Calu3 (cell line): ENCODE results near the gene DUS2. TPM values are rescaled to one million over a fixed set of nuclear protein-coding genes. Genes with fewer than 3 reads are reported as not detected.
"Not testable (repeated sequence)": the region's sequence is repeated elsewhere in the genome, so short reads cannot be mapped to it uniquely, and the experiment has no call there.

Experiments used
- BruUV-seq: library from RNA; stranded (reverse); fragments of 400-500 nt; replicated peaks from 2 replicates; lab custom pipeline; 2021; lab: Mats Ljungman, UMichigan
- CTCF ChIA-PET: fragments of 300-600 bp; sonication (Branson Sonifier 250); formaldehyde crosslinking; loops from one replicate; lab custom pipeline; 2022; ENCODE audit warnings: antibody characterized with exemption; lab: Charles Lee
- DNase-seq: peaks from one replicate; pipeline ENCODE4 v3.0.0; 2022
- H3K27ac Mint-ChIP-seq: one replicate; pipeline ENCODE4 v1.8.0; 2022; ENCODE audit warnings: mixed read lengths; ENCODE audit not compliant: unreplicated experiment
- H3K27me3 Mint-ChIP-seq: one replicate; pipeline ENCODE4 v1.8.0; 2022; ENCODE audit warnings: mixed read lengths; ENCODE audit not compliant: unreplicated experiment
- H3K36me3 Mint-ChIP-seq: one replicate; pipeline ENCODE4 v1.8.0; 2022; ENCODE audit warnings: mild to moderate bottlenecking, moderate library complexity, mixed read lengths; ENCODE audit not compliant: insufficient read depth, unreplicated experiment
- H3K4me1 Mint-ChIP-seq: one replicate; pipeline ENCODE4 v1.8.0; 2022; ENCODE audit warnings: mild to moderate bottlenecking, low read depth, mixed read lengths; ENCODE audit not compliant: unreplicated experiment
- H3K4me3 Mint-ChIP-seq: one replicate; pipeline ENCODE4 v1.8.0; 2022; ENCODE audit warnings: mild to moderate bottlenecking, low read depth, moderate library complexity, mixed read lengths; ENCODE audit not compliant: unreplicated experiment
- H3K9me3 Mint-ChIP-seq: one replicate; pipeline ENCODE4 v1.8.0; 2022; ENCODE audit warnings: low read depth, mixed read lengths; ENCODE audit not compliant: unreplicated experiment
- CTCF ChIP-seq: fragments of 200-600 bp; IDR thresholded peaks from one replicate; pipeline ENCODE4 v1.8.0; 2022; ENCODE audit warnings: antibody characterized with exemption; ENCODE audit not compliant: unreplicated experiment
- intact Hi-C: fragments of 100-400 bp; cut with micrococcal nuclease; formaldehyde crosslinking; loops from one replicate; pipeline ENCODE4 v1.10.0; 2022; ENCODE audit not compliant: unreplicated experiment
- total RNA-seq: library from RNA; stranded (reverse); gene quantifications from 2 replicates; pipeline ENCODE4 v1.2.3, GENCODE V29; 2022

The DUS2 gene
- total RNA-seq, 1 experiment from 2014 or later = 33.5 TPM

DNA sequence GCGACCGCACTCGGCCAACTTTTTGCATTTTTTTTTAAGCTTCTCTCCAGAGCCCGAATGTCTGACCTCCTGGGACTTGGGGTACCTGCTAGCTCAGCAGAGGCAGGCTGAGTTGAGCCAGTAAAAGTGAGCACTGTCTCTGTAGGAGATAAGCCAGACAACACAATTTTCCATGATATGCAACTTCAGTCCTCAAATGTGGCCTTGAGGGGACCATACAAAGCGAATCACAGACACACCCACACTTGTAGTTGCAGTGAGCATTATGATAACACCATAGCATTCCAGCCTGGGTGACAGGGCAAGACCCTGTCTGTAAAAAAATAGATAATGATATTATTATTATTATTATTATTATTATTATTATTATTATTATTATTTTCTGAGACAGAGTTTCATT, 26.4 kb upstream of the DUS2 start:
- Mint-ChIP-seq H3K4me1 (peaks cover 6% of the 10 kb centered on the region), H3K27me3 (peaks cover 12% of the 10 kb centered on the region), H3K9me3 (no peaks in the 10 kb centered on the region), H3K27ac (no peak overlapping the region), H3K36me3 (no peaks in the 10 kb centered on the region), H3K4me3 (no peak overlapping the region)
- BruUV-seq = no TSS peak
- no peak for DNase-seq
- no peak for TF ChIP-seq CTCF
- CTCF ChIA-PET = interaction anchor here (0.6 to 1.0 kb wide), 2 partner anchors 12 to 249 kb away, joined by 3 to 4 read pairs; no protein-coding TSS in a partner anchor
- intact Hi-C loops = loop anchor here (10.0 kb wide), 1 partner anchor 228 kb away; no protein-coding TSS in a partner anchor

- H3K9me3 Mint-ChIP-seq, H3K27ac Mint-ChIP-seq, H3K4me3 Mint-ChIP-seq, DNase-seq, H3K36me3 Mint-ChIP-seq, BruUV-seq, H3K4me1 Mint-ChIP-seq: not testable (repeated sequence)
- H3K27me3 Mint-ChIP-seq = peaks cover 12% of the 10 kb centered on the region
- CTCF ChIA-PET = interaction anchor here (0.6 kb wide), 1 partner anchor 195 kb away, joined by 4 read pairs; no protein-coding TSS in a partner anchor
- intact Hi-C loops = loop anchor here (10.0 kb wide), 1 partner anchor 226 kb away; no protein-coding TSS in a partner anchor
Measured at GRCh38 chr16:67998231-67998778, 24.8 kb upstream of the DUS2 start.

DNA sequence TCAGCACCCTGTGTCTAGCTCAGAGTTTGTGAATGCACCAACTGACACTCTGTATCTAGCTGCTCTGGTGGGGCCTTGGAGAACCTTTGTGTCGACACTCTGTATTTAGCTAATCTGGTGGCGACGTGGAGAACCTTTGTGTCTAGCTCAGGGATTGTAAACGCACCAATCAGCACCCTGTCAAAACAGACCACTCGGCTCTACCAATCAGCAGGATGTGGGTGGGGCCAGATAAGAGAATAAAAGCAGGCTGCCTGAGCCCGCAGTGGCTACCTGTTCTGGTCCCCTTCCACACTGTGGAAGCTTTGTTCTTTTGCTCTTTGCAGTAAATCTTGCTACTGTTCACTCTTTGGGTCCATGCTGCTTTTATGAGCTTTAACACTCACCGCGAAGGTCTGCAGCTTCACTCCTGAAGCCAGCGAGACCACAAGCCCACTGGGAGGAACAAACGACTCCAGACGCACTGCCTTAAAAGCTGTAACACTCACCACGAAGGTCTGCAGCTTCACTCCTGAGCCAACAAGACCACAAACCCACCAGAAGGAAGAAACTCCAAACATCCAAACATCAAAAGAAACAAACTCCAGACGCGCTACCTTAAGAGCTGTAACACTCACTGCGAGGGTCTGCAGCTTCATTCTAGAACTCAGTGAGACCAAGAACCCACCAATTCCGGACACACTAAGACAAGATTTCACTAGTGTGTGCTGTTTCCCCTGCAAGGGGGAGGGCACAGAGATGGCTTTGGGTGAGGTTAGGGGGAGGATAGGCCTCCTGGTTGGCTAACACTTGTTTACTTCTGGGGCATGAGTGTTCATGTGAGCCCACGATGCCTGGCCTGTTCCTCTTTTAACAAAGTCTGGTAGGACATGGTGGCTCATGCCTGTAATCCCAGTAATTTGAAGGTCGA, 24.1 kb upstream of the DUS2 start, which contains the start of gene DPEP2:
DPEP2 (minus strand) TSS at position 706 of the 910 bp plus-strand sequence. CDS start 6,272 bp downstream, outside the sequence.
- H3K27me3 Mint-ChIP-seq = peaks cover 12% of the 10 kb centered on the region
- not testable (repeated sequence) for H3K4me3 Mint-ChIP-seq, BruUV-seq, H3K4me1 Mint-ChIP-seq, DNase-seq, H3K27ac Mint-ChIP-seq, H3K9me3 Mint-ChIP-seq, H3K36me3 Mint-ChIP-seq
- CTCF ChIA-PET = interaction anchor here (0.6 kb wide), 1 partner anchor 194 kb away, joined by 4 read pairs; no protein-coding TSS in a partner anchor
- intact Hi-C loops = loop anchor here (10.0 kb wide), 1 partner anchor 226 kb away; no protein-coding TSS in a partner anchor

DNA sequence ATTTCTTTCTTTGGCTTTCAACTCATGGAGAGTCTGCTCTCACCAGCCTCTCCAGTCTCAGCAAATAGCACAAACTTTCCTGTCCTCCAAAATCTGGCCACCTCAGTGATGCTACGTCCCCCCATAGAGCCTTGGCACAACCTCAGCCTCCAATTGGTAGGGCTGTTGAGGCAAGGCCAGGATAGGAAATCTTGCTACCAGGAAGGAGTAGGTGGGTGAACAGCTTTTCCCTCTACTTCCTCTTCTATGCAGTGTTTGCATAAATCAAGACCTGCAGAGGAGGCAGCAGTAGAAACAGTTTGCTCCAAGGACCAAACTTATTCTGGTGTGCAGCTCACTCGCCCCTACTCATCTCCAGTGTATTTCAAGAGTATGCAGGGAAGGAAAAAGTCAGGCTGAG, 23.1 kb upstream of the DUS2 start:
- CTCF ChIA-PET = no interaction called here
- Mint-ChIP-seq H3K4me1 (no peaks in the 10 kb centered on the region), H3K27ac (no peak overlapping the region), H3K9me3 (no peaks in the 10 kb centered on the region), H3K36me3 (no peaks in the 10 kb centered on the region), H3K4me3 (no peak overlapping the region), H3K27me3 (peaks cover 12% of the 10 kb centered on the region)
- no peak for TF ChIP-seq CTCF
- intact Hi-C loops = loop anchor here (10.0 kb wide), 1 partner anchor 225 kb away; no protein-coding TSS in a partner anchor
- BruUV-seq = no TSS peak
- no peak for DNase-seq

GRCh38 chr16:68000450-68000849, 22.6 kb upstream of the DUS2 start:
- no peaks in the 10 kb centered on the region for H3K4me1 Mint-ChIP-seq
- TF ChIP-seq CTCF = no peak
- no peaks in the 10 kb centered on the region for H3K9me3 Mint-ChIP-seq
- no peak overlapping the region for H3K27ac Mint-ChIP-seq
- DNase-seq = no peak
- peaks cover 12% of the 10 kb centered on the region for H3K27me3 Mint-ChIP-seq
- no TSS peak for BruUV-seq
- intact Hi-C loops = no loop called here
- CTCF ChIA-PET = no interaction called here
- no peaks in the 10 kb centered on the region for H3K36me3 Mint-ChIP-seq
- H3K4me3 Mint-ChIP-seq = no peak overlapping the region
